Activated naive CD8-positive, alpha-beta T cell treated with anti-CD3 and anti-CD28 coated beads, Interleukin-2, amount 50 U/mL, for 16 hours (primary cell): ENCODE measurements around the gene STK38L.

ENCODE experiments used
- DNase-seq: peaks from one replicate; pipeline ENCODE4 v3.0.0-alpha.2; 2020; ENCODE audit warnings: low read depth, low spot score

Gene STK38L

DNA sequence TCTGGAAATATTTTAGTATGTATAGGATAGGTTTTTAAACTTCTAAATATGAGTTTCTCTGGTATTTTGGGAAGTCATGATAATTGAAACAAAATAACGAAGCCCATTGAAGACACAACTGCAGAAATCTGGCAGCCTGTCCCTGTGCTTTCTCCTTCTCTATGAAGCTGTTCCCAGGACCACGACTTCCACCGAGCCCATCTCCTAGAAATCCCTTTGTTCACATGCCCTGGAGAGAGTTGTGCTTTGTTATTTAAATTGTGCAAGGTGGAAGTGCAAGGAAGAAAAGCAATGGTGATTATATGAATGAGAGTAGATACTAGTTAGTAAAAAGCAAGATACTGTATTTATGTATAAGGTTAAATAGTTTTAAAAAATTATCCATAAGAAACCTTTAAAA, 32.2 kb downstream of the STK38L start:
- DNase-seq, result no peak

DNA sequence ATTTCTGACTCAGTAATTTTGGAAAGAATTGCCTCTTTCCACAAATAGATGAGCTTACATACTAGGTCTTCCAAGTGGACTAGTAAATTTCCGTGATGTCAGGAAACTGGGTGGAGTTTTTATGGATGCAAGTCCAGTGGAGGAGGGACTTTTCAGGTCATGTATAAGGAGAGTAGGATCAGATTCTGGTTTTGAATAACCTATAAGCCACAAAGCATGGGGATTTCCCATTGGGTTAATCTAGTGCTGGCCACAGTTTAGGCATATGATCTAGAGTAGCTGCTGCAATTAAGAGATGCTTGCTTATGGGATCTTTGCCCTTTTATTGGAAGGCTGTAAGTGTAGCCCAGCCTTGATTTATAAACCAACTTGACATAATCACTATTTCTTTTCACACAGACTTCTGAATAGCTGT, 33.8 kb downstream of the STK38L start:
- no peak for DNase-seq

DNA sequence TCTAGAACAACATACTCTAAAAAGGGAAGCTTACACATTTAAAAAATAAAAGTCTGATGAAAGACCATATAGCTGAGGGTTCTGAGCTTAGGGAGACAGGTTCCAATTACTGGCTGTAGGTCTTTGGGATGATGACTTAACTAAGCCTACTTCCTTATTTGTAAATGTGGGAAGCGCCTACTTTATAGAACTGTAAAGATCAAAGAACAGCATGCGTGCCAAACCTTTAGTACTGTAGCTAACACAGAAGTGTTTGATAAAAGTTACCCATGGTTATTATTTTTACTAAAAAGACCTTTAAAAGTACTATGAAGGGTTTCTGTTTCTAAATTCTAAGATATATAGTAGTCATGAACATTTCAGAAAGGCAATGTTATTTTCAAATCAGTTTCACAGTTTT, 35.7 kb downstream of the STK38L start:
- DNase-seq, result no peak

DNA sequence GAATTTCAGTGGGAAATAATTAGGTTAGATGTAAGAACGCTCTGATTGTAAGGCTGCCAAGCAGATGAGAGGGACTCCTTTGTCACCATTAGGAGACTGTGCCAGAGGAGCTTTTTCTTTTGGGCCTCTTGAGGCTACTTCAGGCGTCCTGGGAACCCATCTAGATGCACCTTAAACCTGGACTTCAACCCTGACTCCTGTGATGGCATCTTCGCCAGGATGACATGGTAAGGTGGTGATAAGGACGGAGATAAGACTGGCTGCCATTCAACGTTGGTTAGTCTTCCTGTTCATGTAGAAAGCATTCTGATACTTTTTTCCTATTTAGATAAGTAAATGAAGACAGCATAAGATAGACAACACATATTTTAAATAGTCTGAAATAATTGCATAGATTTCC, 36.3 kb downstream of the STK38L start:
- no peak for DNase-seq

DNA sequence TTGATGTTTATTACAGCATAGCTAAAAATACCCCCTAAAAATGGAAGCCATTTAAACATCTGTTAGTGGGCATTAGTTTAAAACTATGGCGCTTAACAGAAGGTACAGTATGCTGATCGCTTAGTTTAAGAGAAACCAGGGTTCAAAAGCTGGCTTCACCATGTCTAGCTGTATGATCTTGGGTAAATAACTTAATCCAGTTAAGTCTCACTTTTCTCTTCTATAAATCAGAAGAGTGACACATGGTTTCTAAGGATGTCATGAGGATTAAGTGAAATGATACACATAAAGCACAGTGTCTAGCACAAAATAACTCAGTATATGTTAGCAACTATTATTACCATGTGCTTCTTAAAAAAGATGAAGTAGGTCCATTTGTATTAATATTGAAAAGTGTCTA, 38.7 kb downstream of the STK38L start:
- DNase-seq, result no peak

DNA sequence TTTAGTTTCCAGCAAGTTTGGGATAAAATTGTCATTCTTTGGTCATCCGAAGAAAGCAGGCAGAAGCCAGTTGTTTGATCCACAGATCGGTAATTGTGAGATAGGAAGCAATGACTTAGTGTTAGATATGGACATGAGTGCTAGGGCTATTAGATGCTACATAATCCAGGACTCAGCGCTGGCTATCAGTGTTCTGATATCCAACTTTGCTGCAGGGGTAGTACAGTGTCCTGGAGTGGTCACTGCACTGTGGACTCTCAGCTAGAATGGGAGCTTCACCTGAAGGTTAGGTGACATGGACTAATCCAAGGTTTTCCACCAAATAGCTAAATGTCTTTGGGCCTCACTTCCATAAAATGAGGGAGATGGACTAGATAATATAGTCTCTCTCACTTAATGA, 39.9 kb downstream of the STK38L start:
- DNase-seq, result no peak

DNA sequence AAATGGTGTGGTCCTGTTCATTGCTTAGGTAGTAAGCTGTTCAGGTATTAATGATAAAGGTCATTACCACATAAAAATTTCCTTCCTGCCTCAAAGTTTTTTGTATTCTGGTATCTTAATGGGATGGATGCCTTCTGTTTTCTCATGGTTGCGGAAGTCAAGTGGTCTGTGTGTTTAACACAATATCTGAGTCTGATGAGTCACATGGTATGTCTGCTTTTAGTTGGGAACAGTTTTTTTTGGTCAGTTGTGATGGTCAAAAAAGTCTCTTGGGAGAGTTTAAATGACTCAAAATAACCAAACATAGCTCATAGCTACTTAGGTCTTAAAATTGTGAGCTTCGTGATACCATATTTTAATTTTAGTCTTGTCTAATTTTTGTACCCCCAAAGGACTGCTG, 40.7 kb downstream of the STK38L start:
- DNase-seq, result no peak

DNA sequence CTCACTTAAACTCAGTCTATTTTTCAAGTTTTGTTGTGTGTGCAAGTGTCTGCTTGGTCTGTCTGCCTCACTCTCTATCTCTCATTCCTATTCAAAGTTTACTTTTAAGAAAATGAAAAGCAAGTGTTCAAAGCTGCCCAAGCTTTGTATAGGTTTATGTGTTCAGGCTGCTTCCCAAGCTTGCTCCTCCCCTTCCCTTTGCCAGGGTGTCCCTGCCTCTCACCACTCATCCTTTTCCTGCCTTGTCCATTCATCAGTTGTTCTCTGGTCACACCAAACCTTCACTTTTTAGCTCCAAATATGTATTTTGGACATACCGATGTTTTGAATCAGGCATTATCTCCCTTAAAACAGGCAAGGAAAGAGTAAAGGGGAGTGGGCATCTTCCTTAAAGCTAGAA, 41.3 kb downstream of the STK38L start:
- no peak for DNase-seq

DNA sequence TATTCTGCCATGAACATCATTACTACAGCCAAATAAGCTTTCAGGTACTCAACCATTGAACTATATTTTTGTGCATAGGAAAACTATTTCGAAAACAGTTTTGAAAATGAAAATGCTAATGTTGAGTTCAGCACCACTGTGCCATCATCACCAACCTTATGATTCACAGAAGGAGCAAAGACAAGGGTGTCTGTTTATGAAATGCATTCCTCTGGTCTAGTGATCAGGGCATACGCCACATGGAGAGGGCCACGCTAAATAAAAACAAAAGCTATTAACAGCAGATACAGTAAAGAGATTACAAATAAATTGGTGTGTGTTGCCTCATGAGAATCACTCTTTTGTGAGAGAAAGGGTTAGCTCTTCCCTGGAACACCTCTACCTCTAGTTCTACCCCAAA, 45.3 kb downstream of the STK38L start:
- DNase-seq, result no peak

DNA sequence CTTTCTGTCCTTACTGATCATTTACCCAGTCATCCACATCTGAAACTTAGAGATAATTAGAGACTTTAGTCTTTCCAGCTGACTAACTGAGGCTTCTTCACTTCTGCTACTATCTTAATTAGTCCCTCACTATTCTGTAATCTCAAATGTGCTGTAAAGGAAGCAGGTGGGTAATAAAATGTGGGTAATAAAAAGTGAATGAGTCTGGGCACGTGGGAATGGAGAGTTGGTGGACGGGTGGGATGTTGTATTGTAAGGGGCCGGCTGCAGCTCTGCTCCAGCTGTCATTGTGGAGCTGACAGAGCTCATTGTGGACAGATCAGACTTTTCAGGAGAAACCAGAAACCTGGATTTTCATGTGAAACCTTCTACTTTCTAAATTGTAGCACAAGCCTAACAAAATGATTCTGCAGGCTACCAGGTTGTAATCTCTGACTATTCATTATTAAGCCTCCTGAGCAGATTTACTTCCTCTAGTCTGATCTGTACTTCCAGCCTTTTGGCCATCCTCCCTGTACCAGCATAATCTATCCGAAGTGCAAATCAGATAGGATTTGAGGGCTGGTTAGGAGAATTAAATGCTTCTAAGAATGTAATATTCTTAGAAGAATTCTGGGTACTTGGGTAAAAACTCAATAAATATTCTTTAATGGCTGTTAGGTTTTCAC, 46.5 kb downstream of the STK38L start:
- no peak for DNase-seq

DNA sequence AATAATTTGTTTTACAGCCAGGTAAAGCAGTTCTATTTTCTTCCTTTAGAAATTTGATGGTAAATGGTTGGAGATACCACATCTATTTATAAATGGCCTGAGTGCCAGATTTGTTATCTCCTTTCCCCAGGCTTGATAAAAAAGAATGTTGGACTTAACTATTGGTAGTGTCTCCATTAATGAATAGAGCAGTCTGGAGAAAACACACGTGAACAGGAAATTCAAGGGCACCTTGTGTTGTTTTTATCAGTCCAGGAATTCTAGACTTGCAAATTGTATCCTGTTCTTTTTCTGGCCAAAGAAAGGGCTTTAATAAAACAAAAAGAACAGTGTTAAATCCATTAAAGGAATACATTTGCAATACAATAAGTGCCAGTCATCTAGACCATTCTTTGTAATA, 47.8 kb downstream of the STK38L start:
- DNase-seq, result no peak

DNA sequence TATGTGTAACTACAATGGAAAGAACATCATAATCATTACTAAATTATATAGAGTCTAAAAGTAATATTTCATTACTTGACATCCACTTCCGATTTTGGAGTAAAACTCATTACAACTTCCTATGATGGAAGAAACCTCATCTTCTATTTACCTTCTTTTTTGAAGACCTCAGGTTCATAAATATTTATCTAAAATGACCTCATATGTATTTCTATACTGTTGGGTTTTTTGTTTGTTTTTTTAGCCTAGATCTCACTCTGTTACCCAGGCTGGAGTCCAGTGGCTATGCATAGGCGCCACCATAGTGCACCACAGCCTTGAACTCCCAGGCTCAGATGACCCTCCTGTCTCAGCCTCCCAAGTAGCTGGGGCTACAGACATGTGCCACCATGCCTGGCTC, 48.6 kb downstream of the STK38L start:
- DNase-seq, result no peak

DNA sequence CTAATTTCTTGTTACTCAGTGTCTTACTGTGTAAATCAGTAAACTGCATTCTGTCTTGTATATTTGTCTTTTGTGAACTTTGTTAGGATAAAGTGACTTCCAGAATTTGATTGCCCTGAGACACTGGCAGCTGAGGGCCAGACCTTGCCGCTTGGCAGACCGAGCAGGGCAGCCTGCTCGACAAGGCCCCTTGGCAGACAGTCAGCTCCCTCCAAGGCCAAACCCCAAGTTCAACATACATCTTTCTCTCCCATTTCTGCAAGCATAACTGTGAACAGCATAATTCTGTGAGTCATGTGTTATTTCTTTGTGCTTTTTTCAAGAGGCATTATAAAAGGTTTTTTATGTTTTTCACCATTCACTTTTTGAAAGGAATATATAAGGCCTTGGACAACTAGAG, 49.4 kb downstream of the STK38L start:
- no peak for DNase-seq

DNA sequence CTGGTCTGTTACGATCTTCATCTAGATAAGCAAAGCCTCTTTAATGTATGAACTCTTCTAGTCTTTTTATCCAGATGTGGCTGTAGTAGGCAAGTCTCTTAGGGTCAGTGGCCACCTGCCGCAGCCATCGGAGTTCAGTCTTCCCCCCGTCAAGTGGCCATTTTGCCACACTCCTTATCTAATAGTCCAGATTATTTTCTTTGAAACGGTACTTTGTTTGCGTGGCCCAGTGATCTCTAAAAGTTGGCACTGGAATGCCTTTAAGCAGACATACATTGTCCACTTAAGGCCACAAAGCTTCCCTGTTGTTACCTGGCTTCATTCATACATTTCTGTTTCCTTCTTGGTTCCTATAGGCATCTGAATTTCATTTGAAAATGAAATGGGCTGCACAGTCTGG, 52.6 kb downstream of the STK38L start:
- DNase-seq, result no peak

DNA sequence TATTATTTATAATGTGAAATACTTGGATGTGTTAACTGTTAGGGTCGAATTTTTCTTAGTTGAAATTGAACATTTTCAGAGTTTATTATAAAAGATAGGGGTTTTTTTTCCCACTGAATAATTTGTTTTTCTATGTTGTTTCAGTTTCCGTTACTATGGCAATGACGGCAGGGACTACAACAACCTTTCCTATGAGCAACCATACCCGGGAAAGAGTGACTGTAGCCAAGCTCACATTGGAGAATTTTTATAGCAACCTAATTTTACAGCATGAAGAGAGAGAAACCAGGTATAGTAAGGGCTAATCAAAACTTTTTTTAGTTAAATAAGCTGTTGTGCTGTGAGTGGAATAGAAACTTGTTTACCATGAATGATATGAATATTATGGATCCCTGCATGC, 53.5 kb downstream of the STK38L start:
- DNase-seq, result no peak

DNA sequence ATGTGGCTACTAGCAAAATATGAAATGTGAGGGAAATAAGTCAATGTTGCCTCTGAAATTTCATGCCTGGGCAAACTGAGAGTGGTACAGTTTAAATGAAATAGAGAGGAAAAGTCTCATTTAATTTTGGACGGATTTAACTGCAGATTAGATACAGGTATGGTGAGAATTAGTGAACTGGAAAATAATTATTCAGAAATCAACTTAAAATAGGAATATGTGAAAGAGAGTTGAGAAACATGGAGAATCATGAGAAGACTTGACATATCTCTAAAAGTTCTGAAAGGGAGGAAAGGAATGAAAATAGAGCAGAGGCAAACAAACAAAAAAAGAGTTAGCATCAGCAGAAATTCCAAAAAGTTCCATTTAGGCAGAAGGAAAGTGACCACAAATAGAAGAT, 55.0 kb downstream of the STK38L start:
- DNase-seq, result no peak

DNA sequence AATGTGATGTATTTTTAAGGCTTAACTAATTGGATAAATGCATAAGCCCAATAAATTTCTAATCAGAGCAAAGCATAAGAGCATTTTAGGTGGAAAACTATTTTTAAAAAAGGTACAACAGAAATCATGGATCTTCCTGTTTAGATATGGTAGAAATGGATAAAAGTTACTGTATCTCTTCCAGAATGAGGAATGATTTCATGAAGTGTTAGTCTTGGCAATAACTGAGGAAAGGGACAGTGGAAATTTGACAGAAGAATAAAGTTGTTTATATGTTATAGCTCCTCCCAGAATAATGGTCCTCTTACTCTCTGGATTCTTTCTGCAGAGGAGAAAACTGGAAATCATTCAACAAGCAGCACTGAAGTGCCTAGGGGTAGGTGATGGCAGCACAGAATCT, 56.1 kb downstream of the STK38L start:
- DNase-seq, result no peak

DNA sequence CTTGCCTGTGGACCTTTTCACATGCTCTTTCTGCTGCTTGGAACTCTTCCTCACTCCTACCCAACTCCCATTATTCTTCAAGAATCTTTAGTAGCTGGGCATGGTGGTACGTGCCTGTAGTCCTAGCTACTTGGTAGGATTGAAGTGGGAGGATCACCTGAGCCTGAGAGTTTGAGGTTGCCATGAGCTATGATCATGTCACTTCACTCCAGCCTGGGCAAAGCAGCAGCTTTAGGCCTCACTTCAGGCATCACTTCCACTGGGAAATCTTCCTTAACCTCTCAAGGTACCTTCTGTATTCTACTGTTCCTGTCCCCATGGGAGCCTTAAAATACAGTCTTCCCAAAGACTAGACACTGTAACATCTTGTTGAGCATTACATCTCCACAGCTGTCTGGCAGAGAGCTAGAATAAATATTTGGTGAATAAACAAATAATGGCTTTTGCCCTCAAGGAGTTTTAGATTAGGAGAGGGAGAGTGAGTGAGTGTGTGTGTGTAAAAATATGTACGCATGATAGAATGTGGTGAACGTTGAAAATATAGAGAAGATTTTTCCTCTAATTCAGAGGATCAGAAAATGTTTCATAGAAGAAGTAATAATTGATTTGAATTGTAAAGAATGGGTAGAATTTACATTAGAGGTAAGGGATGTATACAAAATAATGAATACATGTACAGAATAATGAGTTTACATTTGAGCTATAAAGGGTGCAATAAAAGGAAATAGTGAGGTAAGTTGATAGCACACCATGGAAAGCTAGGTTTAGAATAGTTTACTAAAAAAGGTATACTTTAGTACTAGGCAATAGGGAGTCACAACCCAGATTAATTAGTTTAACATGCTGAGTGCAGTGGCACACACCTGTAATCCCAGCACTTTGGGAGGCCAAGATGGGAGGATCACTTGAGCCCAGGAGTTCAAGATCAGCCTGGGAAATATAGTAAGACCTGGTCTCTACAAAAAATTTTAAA, 59.3 kb downstream of the STK38L start:
- DNase-seq, result no peak

DNA sequence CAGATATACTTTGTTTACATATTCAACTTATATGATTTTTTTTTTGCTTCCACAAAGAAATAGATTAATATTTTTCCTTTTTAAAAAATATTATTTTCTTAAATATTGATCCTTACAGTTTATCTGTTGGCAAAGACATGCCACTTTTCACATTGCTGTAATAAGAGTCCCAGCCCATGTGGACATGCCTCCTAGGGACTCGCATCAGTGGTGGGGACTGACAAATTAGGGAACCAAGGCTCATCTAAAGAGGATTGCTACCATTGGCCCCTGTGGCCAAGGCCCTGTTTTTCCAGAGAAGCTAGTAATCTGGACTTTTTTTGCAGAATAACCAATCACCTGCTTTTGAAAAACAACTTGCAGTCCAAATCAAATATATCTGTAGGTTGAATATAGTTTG, 60.8 kb downstream of the STK38L start:
- DNase-seq, result no peak

DNA sequence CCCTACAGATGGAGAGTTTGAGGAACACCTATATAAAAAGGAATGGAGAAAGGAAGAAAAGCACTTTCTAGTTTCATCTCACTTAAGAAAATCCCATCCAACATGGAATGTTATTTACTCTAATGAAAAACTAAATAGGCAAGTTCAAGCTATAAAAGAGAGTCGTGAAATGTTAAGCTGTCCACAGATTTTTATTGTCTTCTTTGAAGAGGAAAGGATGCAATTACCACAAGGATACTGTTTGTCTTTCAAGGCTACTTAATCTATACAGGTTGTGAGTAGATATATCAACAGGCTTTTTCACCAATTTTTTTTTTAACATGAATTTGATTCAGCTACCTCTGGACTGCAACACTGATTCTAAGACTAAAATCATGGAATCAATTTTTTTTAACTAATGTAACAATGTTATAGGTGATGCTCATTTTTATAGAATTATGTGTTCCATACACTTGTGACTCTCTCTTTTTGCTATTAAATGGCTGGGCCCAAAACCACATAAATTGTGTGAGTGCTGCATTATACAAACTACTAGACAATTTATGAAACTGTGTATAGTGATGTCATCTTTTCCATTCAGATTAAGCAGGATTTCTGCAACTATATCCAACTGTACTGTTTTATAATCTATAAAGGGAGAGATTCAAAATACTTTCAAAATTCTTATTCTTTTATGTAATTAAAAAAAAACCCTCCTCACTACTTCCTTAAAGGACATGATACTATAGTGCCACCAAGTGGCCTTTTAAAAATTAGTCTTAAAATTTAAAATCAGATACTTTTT, 61.8 kb downstream of the STK38L start:
- DNase-seq, result no peak

DNA sequence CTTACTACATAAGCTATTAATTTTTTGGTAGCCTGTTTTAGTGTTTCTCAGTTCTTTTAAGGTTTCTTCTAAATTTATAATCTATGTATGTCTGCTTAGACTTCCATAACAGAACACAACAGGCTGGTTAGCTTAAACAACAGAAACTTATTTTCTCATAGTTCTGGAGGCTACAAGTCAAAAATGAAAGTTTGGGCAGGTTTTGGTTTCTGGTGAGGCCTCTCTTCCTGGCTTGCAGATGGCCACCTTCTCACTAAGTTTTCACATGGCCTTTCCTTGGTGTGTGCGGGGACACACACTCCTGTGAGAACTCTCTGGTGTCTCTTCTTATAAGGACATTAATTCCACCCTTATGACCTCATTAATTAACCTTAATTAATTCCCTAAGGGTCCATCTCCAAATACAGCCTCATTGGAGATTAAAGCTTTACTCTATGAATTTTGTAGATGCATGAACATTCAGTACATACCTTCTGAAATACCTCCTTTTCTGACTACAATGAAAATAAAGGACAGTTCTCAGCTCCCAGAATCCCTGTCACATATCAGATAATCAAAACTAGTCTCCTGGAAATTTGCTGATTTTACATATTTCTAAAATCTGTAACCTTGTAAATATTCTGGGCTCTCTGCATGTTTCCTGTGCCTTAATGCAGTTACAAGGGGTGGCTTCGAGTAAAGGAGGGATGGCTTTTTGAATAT, 65.4 kb downstream of the STK38L start:
- no peak for DNase-seq

DNA sequence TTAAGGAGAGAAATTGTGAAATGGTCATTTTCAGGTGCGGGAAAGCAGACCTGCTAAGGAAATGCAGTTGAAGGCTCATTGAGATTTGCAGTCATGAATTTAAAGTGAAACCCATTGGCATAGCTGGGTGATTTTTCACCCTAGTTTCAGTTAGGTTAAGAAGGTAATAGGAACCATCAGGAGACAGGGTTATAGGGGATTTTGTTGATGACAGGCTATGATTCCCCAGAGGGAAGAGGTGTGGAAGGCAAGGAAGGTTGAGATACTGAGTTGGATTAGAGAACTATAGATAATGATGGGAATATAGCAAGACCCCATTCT, 65.9 kb downstream of the STK38L start:
- no peak for DNase-seq
